Measurements from ENCODE around the gene SMIM11. TPM values are rescaled to one million over a fixed set of nuclear protein-coding genes. Genes with fewer than 3 reads are reported as not detected.

The SMIM11 gene
- total RNA-seq, 1 donor from 2014 or later, result 3.9 TPM

- no peak overlapping the region for H3K27ac Mint-ChIP-seq (ENCODE audit: unreplicated experiment)
- TF ChIP-seq, protein P1, sequence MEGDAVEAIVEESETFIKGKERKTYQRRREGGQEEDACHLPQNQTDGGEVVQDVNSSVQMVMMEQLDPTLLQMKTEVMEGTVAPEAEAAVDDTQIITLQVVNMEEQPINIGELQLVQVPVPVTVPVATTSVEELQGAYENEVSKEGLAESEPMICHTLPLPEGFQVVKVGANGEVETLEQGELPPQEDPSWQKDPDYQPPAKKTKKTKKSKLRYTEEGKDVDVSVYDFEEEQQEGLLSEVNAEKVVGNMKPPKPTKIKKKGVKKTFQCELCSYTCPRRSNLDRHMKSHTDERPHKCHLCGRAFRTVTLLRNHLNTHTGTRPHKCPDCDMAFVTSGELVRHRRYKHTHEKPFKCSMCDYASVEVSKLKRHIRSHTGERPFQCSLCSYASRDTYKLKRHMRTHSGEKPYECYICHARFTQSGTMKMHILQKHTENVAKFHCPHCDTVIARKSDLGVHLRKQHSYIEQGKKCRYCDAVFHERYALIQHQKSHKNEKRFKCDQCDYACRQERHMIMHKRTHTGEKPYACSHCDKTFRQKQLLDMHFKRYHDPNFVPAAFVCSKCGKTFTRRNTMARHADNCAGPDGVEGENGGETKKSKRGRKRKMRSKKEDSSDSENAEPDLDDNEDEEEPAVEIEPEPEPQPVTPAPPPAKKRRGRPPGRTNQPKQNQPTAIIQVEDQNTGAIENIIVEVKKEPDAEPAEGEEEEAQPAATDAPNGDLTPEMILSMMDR (IDR thresholded peaks at IDR 0.05), result no peak
- H3K4me3 Mint-ChIP-seq (ENCODE audit: unreplicated experiment), result no peak overlapping the region
- H3K27me3 Mint-ChIP-seq (ENCODE audit: unreplicated experiment), result peaks cover 13% of the 10 kb centered on the region
- H3K36me3 Mint-ChIP-seq (ENCODE audit: unreplicated experiment), result peaks cover 2% of the 10 kb centered on the region
- peaks cover 6% of the 10 kb centered on the region for H3K4me1 Mint-ChIP-seq (ENCODE audit: unreplicated experiment)
- H3K9me3 Mint-ChIP-seq (ENCODE audit: unreplicated experiment), result no peaks in the 10 kb centered on the region
- no peak for DNase-seq (ENCODE audit: extremely low spot score, unreplicated experiment)
Measured at GRCh38 chr21:34353182-34353581, 22.1 kb upstream of the SMIM11 start.

- TF ChIP-seq, protein P1 (IDR thresholded peaks at IDR 0.05), result no peak
- no peak overlapping the region for H3K4me3 Mint-ChIP-seq (ENCODE audit: unreplicated experiment)
- peaks cover 6% of the 10 kb centered on the region for H3K9me3 Mint-ChIP-seq (ENCODE audit: unreplicated experiment)
- H3K27ac Mint-ChIP-seq (ENCODE audit: unreplicated experiment), result no peak overlapping the region
- H3K27me3 Mint-ChIP-seq (ENCODE audit: unreplicated experiment), result peaks cover 27% of the 10 kb centered on the region
- peaks cover 4% of the 10 kb centered on the region for H3K4me1 Mint-ChIP-seq (ENCODE audit: unreplicated experiment)
- DNase-seq (ENCODE audit: extremely low spot score, unreplicated experiment), result no peak
- peaks cover 8% of the 10 kb centered on the region for H3K36me3 Mint-ChIP-seq (ENCODE audit: unreplicated experiment)
Measured at GRCh38 chr21:34354836-34355235, 20.5 kb upstream of the SMIM11 start.

GRCh38 chr21:34355570-34355969, 19.7 kb upstream of the SMIM11 start:
- TF ChIP-seq, protein P1 (IDR thresholded peaks at IDR 0.05), result no peak
- Mint-ChIP-seq H3K27me3 (ENCODE audit: unreplicated experiment) (peaks cover 27% of the 10 kb centered on the region), H3K4me1 (ENCODE audit: unreplicated experiment) (peaks cover 4% of the 10 kb centered on the region), H3K27ac (ENCODE audit: unreplicated experiment) (no peak overlapping the region), H3K4me3 (ENCODE audit: unreplicated experiment) (no peak overlapping the region), H3K36me3 (ENCODE audit: unreplicated experiment) (peaks cover 8% of the 10 kb centered on the region), H3K9me3 (ENCODE audit: unreplicated experiment) (peaks cover 6% of the 10 kb centered on the region)
- DNase-seq (ENCODE audit: extremely low spot score, unreplicated experiment), result no peak

DNA sequence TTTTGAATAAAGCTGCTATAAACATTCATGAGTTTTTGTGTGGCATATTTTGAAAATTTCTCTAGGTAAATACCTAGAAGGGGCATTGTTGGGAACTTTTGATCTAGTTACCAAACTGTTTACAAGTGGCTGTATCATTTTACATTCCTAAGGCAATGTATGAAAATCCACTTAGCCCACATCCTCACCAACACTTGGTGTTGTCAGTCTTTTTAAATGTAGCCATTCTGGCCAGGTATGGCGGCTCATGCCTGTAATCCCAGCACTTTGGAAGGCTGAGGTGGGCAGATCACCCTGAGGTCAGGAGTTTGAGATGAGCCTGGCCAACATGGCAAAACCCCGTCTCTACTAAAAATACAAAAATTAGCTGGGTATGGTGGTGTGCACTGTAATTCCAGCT, 17.4 kb upstream of the SMIM11 start:
- DNase-seq (ENCODE audit: extremely low spot score, unreplicated experiment), result no peak
- H3K4me1 Mint-ChIP-seq (ENCODE audit: unreplicated experiment), result peaks cover 3% of the 10 kb centered on the region
- H3K36me3 Mint-ChIP-seq (ENCODE audit: unreplicated experiment), result peaks cover 8% of the 10 kb centered on the region
- TF ChIP-seq, protein P1 (IDR thresholded peaks at IDR 0.05), result no peak
- no peak overlapping the region for H3K4me3 Mint-ChIP-seq (ENCODE audit: unreplicated experiment)
- H3K9me3 Mint-ChIP-seq (ENCODE audit: unreplicated experiment), result peaks cover 6% of the 10 kb centered on the region
- peaks cover 30% of the 10 kb centered on the region for H3K27me3 Mint-ChIP-seq (ENCODE audit: unreplicated experiment)
- H3K27ac Mint-ChIP-seq (ENCODE audit: unreplicated experiment), result no peak overlapping the region

DNA sequence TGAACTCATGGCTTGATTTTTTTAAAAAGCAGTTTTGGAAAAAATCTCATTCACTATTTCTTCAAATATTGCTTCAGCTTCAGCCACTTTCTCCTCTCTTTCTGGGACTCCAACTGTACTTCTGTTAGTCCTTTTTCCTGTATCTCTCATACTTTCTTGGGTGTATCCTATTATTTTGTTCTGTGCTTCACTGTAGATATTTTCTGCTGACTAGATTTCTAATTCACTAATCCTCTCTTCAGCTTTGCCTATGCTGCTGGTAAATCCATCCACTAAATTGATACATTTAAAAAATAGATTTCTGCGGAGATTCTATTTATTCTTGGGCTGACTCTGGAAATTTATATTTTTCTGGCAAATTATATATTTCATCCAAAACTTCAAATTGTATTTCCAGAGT, 16.4 kb upstream of the SMIM11 start:
- Mint-ChIP-seq H3K9me3 (ENCODE audit: unreplicated experiment) (peaks cover 6% of the 10 kb centered on the region), H3K36me3 (ENCODE audit: unreplicated experiment) (peaks cover 8% of the 10 kb centered on the region), H3K27me3 (ENCODE audit: unreplicated experiment) (peaks cover 27% of the 10 kb centered on the region), H3K4me1 (ENCODE audit: unreplicated experiment) (peaks cover 3% of the 10 kb centered on the region), H3K4me3 (ENCODE audit: unreplicated experiment) (no peak overlapping the region), H3K27ac (ENCODE audit: unreplicated experiment) (no peak overlapping the region)
- no peak for DNase-seq (ENCODE audit: extremely low spot score, unreplicated experiment)
- TF ChIP-seq, protein P1 (IDR thresholded peaks at IDR 0.05), result no peak
